ENCODE measurements around the gene SKIDA1.
"Not testable (repeated sequence)": the region's sequence is repeated elsewhere in the genome, so short reads cannot be mapped to it uniquely, and the experiment has no call there.

Gene SKIDA1

DNA sequence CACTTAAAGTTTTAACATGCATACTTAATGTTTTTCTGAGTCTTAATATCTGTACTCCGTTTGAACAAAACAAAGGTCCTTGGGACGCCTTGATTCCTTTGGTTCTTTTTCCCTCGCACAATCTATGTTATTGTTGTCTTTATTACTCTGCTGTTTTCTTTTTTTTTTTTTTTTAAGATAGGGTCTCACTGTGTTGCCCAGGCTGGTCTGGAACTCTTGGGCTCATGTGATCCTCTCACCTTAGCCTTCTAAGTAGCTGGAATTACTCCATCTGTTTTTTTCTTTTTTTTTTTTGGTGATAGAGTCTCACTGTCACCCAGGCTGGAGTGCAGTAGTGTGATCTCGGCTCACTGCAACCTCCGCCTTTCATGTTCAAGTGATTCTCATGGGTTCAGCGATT lies 21.8 kb upstream of the SKIDA1 start:
- no peak for TF ChIP-seq CTCF (conservative IDR thresholded peaks at IDR 0.05; ENCODE audit: low read depth)
- ChIA-PET CTCF (no interaction called here), POLR2A (ENCODE audit: low non-redundant PET) (no interaction called here)
- DNase-seq (ENCODE audit: low spot score) = no peak
- no peak overlapping the region for H3K27ac ChIP-seq

- H3K27ac ChIP-seq; DNase-seq (ENCODE audit: low spot score); POLR2A ChIA-PET (ENCODE audit: low non-redundant PET): not testable (repeated sequence)
- CTCF ChIA-PET = interaction anchor here (0.6 kb wide), 1 partner anchor 722 kb away, joined by 3 read pairs; no protein-coding TSS in a partner anchor
Observed at GRCh38 chr10:21540701-21541100, 15.2 kb upstream of the SKIDA1 start.

DNA sequence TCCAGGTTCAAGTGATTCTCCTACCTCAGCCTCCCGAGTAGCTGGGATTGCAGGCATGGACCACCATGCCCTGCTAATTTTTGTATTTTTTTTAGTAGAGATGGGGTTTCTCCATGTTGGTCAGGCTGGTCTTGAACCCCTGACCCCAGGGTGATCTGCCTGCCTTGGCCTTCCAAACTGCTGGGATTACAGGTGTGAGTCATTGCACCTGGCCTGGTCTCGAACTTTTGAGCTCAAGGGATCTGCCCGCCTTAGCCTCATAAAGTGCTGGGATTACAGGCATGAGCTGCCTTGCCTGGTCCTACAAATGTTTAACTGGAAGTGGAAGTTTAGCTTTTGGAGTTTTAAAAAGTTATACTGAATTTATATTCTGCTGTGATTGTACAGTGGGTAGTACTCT lies 11.4 kb upstream of the SKIDA1 start:
- no peak for TF ChIP-seq CTCF (conservative IDR thresholded peaks at IDR 0.05; ENCODE audit: low read depth)
- ChIA-PET CTCF (interaction anchor here (0.6 to 2.6 kb wide), 2 partner anchors 40 to 320 kb away, joined by 3 to 6 read pairs; no protein-coding TSS in a partner anchor), POLR2A (ENCODE audit: low non-redundant PET) (no interaction called here)
- no peak for DNase-seq (ENCODE audit: low spot score)
- H3K27ac ChIP-seq = peak overlapping the region; percentile 98

DNA sequence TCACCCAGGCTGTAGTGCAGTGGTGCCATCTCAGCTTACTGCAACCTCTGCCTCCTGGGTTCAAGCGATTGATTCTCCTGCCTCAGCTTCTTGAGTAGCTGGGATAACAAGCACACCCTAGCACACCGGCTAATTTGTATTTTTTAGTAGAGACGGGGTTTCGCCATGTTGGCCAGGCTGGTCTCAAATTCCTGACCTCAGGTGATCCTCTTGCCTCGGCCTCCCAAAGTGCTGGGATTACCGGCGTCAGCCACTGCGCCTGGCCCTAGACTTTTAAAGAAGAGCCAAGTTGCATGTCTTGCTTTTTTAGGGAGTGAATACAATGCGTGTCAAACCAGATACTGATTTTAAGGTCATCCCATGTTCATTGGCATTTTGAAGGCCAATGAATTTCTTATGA lies 10.5 kb upstream of the SKIDA1 start:
- peak overlapping the region; percentile 98 for H3K27ac ChIP-seq
- CTCF ChIA-PET = interaction anchor here (0.7 to 2.6 kb wide), 2 partner anchors 10 to 39 kb away, joined by 5 to 6 read pairs; no protein-coding TSS in a partner anchor
- POLR2A ChIA-PET (ENCODE audit: low non-redundant PET) = not testable (repeated sequence)

DNA sequence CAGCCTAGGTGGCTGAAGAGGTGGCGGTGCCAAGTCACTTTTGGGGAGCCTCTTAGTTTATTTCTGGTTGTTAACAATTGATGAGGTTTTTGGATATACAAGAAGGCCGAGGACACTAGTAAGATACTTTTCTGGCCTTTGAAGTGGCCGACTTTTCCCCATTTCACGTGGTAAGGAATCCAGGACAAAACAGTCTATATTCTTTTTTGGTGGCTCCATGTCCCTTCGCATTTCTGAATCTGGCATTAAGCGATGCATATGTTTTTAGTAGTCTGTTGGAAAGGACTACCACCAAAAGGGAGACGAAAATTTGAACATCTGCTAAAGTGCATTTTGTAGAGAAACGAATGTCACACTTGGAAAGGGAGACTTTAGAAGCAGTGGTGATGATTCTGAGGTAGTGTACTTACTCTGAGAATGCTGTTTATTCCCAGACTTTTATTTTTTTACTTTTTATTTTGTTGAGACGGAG lies 10.0 kb upstream of the SKIDA1 start:
- CTCF ChIA-PET = no interaction called here
- DNase-seq (ENCODE audit: low spot score) = no peak
- POLR2A ChIA-PET (ENCODE audit: low non-redundant PET) = no interaction called here
- TF ChIP-seq CTCF (conservative IDR thresholded peaks at IDR 0.05; ENCODE audit: low read depth) = no peak
- H3K27ac ChIP-seq = peak overlapping the region; percentile 98

More for the DNA sequence above, 10.5 kb upstream of the SKIDA1 start:
- DNase-seq (ENCODE audit: low spot score) = not testable (repeated sequence)

DNA sequence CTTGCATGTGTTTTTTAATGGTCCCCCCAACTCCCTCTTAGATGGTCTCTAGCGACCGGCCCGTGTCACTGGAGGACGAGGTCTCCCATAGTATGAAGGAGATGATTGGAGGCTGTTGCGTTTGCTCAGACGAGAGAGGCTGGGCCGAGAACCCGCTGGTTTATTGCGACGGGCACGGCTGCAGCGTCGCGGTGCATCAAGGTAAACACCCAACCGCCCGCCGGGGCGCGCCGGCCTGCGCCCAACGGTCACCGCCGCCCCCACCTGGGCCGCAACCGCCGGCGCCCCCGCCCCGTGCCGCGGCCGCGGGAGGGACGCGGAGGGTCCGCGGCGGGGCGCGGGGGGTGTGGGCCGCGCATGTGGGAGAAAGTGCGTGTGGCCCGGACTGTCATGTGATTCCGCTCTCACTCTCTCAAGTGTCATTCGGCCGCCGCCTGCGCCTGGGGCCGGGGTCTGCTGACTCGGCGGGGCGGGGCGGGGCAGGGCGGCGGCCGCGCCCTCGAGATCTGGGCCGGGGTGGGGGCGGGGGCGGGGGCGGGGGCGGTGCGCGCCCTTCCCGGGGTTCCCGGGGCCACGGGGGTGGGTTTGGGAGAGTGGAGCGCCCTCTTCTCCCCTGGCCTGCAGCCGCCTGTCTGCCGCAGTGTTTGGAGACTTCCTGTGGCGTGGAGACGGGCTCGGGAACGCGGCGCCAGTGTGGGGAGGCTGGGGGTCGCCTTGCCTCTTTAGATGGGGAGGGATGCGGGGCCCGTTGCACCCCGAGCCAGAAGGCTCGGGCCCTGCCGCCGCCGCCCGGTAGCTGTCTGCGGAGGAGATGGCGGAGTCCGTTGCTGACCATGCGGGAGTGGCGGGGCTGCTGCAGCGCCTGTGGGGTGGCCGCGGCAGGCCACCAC lies 9.4 kb upstream of the SKIDA1 start:
- ChIA-PET CTCF (no interaction called here), POLR2A (ENCODE audit: low non-redundant PET) (no interaction called here)
- TF ChIP-seq CTCF (conservative IDR thresholded peaks at IDR 0.05; ENCODE audit: low read depth) = no peak
- no peak for DNase-seq (ENCODE audit: low spot score)
- peak overlapping the region; percentile 98 for H3K27ac ChIP-seq

GRCh38 chr10:21534280-21534586 lies 8.8 kb upstream of the SKIDA1 start:
- CTCF ChIA-PET = interaction anchor here (0.6 kb wide), 1 partner anchor 494 kb away, joined by 3 read pairs; no protein-coding TSS in a partner anchor
- no peak for DNase-seq (ENCODE audit: low spot score)
- POLR2A ChIA-PET (ENCODE audit: low non-redundant PET) = interaction anchor here (1.1 kb wide), 1 partner anchor 255 kb away, joined by 7 read pairs; no protein-coding TSS in a partner anchor
- peak overlapping the region; percentile 98 for H3K27ac ChIP-seq
- no peak for TF ChIP-seq CTCF (conservative IDR thresholded peaks at IDR 0.05; ENCODE audit: low read depth)
